ENCODE measurements around the gene AIRE.

The AIRE gene

GRCh38 chr21:44286086-44286715 lies 525 bp downstream of the AIRE start:
- no peaks in the 10 kb centered on the region for H3K4me1 ChIP-seq (ENCODE audit: insufficient read depth, low read length)
- H3K36me3 ChIP-seq (ENCODE audit: insufficient read depth, low read length): no peaks in the 10 kb centered on the region
- H3K79me2 ChIP-seq (ENCODE audit: insufficient read depth, low read length): no peaks in the 10 kb centered on the region
- H4K20me1 ChIP-seq (ENCODE audit: insufficient read depth, low read length): peaks cover 4% of the 10 kb centered on the region; the same call in 1 of the 2 replicates
- no peak overlapping the region for H3K4me3 ChIP-seq (ENCODE audit: low read depth in 1 of 2, low read length in 2 of 2)
- H3K4me2 ChIP-seq (ENCODE audit: insufficient read depth, low read length): no peak overlapping the region
- H3K27me3 ChIP-seq (ENCODE audit: insufficient read depth, low read length, poor library complexity): no peaks in the 10 kb centered on the region
- no peak overlapping the region for H2AFZ ChIP-seq (ENCODE audit: low read depth, low read length)
- H3K9me3 ChIP-seq (ENCODE audit: insufficient read depth, low read length, severe bottlenecking): no peaks in the 10 kb centered on the region
- no peak overlapping the region for H3K27ac ChIP-seq (ENCODE audit: low read length)
- DNase-seq (no peak), ATAC-seq (ENCODE audit: insufficient read depth, low read depth) (no peak)
- TF ChIP-seq, protein P1, sequence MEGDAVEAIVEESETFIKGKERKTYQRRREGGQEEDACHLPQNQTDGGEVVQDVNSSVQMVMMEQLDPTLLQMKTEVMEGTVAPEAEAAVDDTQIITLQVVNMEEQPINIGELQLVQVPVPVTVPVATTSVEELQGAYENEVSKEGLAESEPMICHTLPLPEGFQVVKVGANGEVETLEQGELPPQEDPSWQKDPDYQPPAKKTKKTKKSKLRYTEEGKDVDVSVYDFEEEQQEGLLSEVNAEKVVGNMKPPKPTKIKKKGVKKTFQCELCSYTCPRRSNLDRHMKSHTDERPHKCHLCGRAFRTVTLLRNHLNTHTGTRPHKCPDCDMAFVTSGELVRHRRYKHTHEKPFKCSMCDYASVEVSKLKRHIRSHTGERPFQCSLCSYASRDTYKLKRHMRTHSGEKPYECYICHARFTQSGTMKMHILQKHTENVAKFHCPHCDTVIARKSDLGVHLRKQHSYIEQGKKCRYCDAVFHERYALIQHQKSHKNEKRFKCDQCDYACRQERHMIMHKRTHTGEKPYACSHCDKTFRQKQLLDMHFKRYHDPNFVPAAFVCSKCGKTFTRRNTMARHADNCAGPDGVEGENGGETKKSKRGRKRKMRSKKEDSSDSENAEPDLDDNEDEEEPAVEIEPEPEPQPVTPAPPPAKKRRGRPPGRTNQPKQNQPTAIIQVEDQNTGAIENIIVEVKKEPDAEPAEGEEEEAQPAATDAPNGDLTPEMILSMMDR (IDR thresholded peaks at IDR 0.05; ENCODE audit: borderline replicate concordance, extremely low read depth, low read length, poor library complexity, severe bottlenecking): no peak
- no peak for TF ChIP-seq EZH2 (IDR thresholded peaks at IDR 0.05; ENCODE audit: borderline replicate concordance, low read depth, low read length, severe bottlenecking)
- H3K9ac ChIP-seq (ENCODE audit: low read depth, low read length): no peak overlapping the region

DNA sequence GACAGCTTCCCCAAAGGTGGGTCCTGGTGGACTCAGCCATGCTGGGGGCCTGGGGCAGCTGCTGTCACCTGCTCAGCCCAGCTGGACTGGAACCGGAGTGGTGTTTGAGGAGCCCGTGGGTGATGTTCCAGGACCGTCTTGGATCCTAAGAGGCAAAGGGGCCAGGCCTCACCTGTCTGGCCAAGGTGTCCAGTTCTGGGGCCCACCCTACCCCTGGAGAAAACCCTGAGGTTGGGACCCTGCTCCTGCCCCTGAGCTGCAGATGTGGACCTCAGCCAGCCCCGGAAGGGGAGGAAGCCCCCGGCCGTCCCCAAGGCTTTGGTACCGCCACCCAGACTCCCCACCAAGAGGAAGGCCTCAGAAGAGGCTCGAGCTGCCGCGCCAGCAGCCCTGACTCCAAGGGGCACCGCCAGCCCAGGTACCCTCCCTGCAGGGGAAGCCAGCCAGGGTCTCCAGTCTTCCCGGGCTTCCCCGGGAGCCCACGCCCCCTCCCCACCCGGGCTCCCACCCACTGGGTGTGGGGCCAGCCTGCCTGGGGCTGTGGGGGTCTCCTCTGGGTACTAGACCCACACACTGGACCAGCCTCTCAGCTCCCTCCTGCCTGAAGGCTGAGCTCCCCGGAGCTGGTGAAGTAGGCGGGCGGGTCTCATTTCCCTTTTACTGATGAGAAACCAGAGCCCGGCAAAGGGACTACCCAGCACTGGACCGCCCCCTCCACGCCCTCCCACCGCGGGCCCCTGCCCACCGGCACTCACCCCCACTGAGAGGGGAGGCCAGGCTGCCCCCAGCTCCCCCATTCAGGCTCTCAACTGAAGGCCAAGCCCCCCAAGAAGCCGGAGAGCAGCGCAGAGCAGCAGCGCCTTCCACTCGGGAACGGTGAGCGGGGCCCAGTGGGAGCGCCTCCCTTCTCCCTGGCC lies 1.3 kb downstream of the AIRE start:
- Histone ChIP-seq H3K4me3 (ENCODE audit: low read depth in 1 of 2, low read length in 2 of 2) (no peak overlapping the region), H3K9ac (ENCODE audit: low read depth, low read length) (no peak overlapping the region), H3K27ac (ENCODE audit: low read length) (no peak overlapping the region), H3K4me2 (ENCODE audit: insufficient read depth, low read length) (no peak overlapping the region), H3K27me3 (ENCODE audit: insufficient read depth, low read length, poor library complexity) (no peaks in the 10 kb centered on the region), H2AFZ (ENCODE audit: low read depth, low read length) (no peak overlapping the region), H3K4me1 (ENCODE audit: insufficient read depth, low read length) (no peaks in the 10 kb centered on the region), H4K20me1 (ENCODE audit: insufficient read depth, low read length) (peaks cover 4% of the 10 kb centered on the region; the same call in 1 of the 2 replicates), H3K79me2 (ENCODE audit: insufficient read depth, low read length) (no peaks in the 10 kb centered on the region), H3K9me3 (ENCODE audit: insufficient read depth, low read length, severe bottlenecking) (no peaks in the 10 kb centered on the region), H3K36me3 (ENCODE audit: insufficient read depth, low read length) (no peaks in the 10 kb centered on the region)
- DNase-seq: no peak
- ATAC-seq (ENCODE audit: insufficient read depth, low read depth): no peak
- TF ChIP-seq, protein P1 (IDR thresholded peaks at IDR 0.05; ENCODE audit: borderline replicate concordance, extremely low read depth, low read length, poor library complexity, severe bottlenecking): no peak
- no peak for TF ChIP-seq EZH2 (IDR thresholded peaks at IDR 0.05; ENCODE audit: borderline replicate concordance, low read depth, low read length, severe bottlenecking)

GRCh38 chr21:44288251-44289110 lies 2.8 kb downstream of the AIRE start:
- ATAC-seq (ENCODE audit: insufficient read depth, low read depth) (no peak), DNase-seq (no peak)
- H3K79me2 ChIP-seq (ENCODE audit: insufficient read depth, low read length): no peaks in the 10 kb centered on the region
- no peak for TF ChIP-seq EZH2 (IDR thresholded peaks at IDR 0.05; ENCODE audit: borderline replicate concordance, low read depth, low read length, severe bottlenecking)
- TF ChIP-seq, protein P1 (IDR thresholded peaks at IDR 0.05; ENCODE audit: borderline replicate concordance, extremely low read depth, low read length, poor library complexity, severe bottlenecking): no peak
- no peak overlapping the region for H3K4me3 ChIP-seq (ENCODE audit: low read depth in 1 of 2, low read length in 2 of 2)
- H3K27ac ChIP-seq (ENCODE audit: low read length): no peak overlapping the region
- no peaks in the 10 kb centered on the region for H3K36me3 ChIP-seq (ENCODE audit: insufficient read depth, low read length)
- no peaks in the 10 kb centered on the region for H3K9me3 ChIP-seq (ENCODE audit: insufficient read depth, low read length, severe bottlenecking)
- peaks cover 4% of the 10 kb centered on the region; the same call in 1 of the 2 replicates for H4K20me1 ChIP-seq (ENCODE audit: insufficient read depth, low read length)
- no peak overlapping the region for H2AFZ ChIP-seq (ENCODE audit: low read depth, low read length)
- no peaks in the 10 kb centered on the region for H3K27me3 ChIP-seq (ENCODE audit: insufficient read depth, low read length, poor library complexity)
- no peaks in the 10 kb centered on the region for H3K4me1 ChIP-seq (ENCODE audit: insufficient read depth, low read length)
- H3K9ac ChIP-seq (ENCODE audit: low read depth, low read length): no peak overlapping the region
- H3K4me2 ChIP-seq (ENCODE audit: insufficient read depth, low read length): no peak overlapping the region
